ENCODE data around the gene GCKR.

GRCh38 chr2:27571681-27572080, 75.0 kb downstream of the GCKR start:
- TF ChIP-seq CTCF (IDR thresholded peaks at IDR 0.05; ENCODE audit: low read length) (no peak), EZH2phosphoT487 (IDR thresholded peaks at IDR 0.05; ENCODE audit: low read length) (no peak), EZH2 (optimal IDR thresholded peaks at IDR 0.05; ENCODE audit: low read depth, low read length) (no peak)

Measured in MM.1S (cell line).